Kasumi-1 (cell line): ENCODE measurements around the gene PCNX1.
A peak's percentile ranks its signal among the peaks of the same experiment; 100 is the strongest.

Source experiments
- DNase-seq, 2 experiments: peaks; one replicate each; lab custom pipeline; 2025; lab: John Stamatoyannopoulos, UW

Gene PCNX1

GRCh38 chr14:70957710-70958109, 50.5 kb downstream of the PCNX1 start:
- no peak for DNase-seq

GRCh38 chr14:70962935-70963334, 55.7 kb downstream of the PCNX1 start:
- DNase-seq = no peak

DNA sequence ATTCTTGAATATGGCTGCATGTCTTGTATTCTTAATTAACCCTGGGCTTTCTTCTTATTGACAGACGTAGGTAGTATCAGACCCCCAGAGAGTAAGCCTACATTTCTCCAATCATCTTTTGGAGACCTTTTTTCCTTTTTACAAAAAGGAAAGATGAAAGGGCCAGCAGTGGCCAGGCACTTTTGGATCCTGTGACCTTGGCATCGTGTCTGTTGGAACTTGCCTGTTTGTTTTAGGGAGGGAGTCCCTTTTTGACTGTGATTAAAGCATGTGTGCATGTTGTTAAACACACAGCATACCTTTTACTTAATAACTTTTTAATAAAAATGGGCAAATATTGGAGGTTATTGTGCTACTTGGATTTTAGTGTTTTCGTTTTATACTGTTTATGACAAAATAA, 57.2 kb downstream of the PCNX1 start:
- DNase-seq = no peak

DNA sequence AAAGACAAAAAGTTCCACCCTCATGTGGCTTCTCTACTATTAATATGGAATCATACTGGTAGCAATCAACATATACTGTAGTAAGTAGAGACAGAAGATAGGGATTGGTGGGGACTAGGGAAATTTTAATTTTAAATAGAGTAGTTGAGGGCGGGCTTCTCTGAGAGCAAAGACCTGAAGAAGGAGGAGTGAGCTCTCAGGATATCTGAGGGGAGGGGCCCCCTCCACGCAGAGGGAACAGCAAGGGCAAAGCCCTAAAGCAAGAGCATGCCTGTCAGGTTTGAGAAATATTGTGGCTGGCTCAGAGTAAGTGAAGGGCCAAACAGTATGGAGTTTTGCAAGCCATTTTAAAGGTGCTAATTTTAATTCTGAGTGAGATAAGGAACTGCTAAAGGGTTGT, 64.3 kb downstream of the PCNX1 start:
- no peak for DNase-seq

GRCh38 chr14:70972107-70972976, 65.1 kb downstream of the PCNX1 start:
- peak; percentile 88 to 89 for DNase-seq

DNA sequence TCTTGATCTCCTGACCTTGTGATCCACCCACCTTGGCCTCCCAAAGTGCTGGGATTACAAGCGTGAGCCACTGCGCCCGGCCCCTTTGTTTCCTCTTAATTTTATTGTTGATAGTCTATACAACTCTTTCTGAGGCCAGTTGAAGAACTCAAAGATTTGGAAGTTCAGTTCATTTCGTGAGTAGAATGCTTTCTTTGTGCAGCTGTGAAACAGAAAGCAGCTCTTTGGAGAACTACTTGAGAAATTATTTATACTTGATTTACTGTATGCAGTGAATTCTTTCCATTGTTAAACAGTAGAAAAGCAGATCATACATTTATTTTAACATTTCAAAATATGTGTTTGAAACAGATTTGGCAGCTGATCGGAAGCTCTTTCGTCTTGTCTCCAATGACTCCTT, 69.3 kb downstream of the PCNX1 start:
- DNase-seq = no peak

DNA sequence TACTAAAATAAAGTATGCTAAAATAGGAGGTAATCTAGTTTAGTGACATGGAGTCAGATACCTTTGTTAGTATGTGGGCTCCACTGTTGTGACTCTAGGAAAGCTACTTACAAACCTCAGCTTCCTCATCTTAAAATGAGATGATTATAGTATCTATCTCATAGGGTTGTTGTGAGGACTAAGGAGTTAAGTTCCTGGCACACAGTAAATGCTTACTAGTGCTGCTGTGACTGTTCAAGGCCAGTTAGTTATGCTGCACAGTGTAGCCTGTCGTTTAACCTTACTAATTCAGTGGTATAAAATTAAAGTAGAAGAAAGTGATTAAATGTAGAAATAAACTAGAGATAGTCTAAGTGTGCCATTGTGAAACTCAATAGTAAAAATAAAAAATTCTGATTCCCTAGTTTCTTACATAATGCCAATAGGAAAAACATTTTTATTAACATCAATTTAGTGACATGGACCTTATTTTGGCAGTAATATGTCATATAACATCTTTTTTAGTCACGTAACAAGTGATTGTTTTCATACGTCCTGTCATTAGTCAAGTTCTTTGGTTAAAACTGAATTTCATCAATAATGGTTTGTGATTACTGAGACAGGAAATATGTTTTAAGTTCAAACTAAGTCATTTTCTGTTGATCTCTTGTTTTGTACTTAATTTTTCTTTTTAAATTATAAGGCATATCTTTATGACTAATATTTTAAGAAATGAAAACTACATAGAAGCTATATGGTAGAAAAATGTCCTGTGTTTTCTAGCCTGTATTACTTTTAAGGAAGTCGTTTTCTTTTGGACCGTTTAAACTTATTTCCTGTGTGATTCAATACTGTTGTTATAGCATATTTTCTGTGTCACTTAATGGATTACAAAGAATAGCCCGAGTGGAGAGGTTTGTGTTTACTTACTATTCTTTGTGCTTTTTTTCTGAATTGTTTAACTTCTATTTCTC, 74.0 kb downstream of the PCNX1 start:
- DNase-seq = peak; percentile 62 to 74

GRCh38 chr14:70982200-70982599, 74.9 kb downstream of the PCNX1 start:
- peak; percentile 37 to 45 for DNase-seq

GRCh38 chr14:70987041-70987440, 79.8 kb downstream of the PCNX1 start:
- no peak for DNase-seq

DNA sequence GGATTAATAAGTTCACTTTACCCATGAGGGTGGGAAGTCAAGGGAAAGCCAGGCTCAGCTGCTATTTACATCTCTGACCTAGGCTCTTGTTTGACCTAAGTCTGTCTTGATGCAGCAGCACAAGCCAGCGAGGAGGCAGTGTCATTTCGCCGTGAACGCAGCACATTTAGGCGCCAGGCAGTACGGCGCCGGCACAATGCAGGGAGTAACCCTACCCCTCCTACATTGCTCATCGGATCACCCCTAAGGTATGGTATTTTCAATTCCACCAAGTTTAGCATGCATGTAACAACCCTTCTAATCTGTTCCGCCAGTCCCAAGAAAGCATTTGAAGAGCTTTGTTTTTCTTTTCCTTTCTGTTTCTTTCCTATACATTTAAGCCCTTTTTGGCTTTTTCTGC, 81.2 kb downstream of the PCNX1 start:
- DNase-seq = peak; percentile 20 to 51

DNA sequence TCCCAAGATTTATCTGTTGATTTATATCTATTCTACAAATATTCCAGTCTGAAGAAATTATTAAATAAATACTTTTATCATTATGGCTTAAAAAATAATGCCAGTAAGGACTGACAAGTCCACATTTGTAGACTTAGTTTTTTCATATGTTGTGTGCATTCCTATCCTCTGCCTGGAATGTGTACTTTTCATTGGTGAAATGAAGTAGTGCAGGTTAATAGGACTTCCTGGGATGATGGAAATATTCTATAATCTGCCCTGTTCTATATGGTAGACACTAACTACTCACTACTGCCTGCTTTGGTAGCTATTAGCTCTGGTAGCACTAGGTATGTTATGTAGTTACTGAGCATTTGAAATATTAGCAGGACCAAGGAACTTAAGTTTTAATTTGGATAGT, 86.7 kb downstream of the PCNX1 start:
- DNase-seq = no peak

- no peak for DNase-seq
These were observed 88.0 kb downstream of the PCNX1 start for GRCh38 chr14:70995211-70995610.

- no peak for DNase-seq
These were observed 88.4 kb downstream of the PCNX1 start for GRCh38 chr14:70995671-70996070.

GRCh38 chr14:70999117-70999516, 91.9 kb downstream of the PCNX1 start:
- DNase-seq = peak in 1 of 2 experiments; percentile 34

- DNase-seq = no peak
These were observed 92.8 kb downstream of the PCNX1 start for GRCh38 chr14:71000091-71000490.

DNA sequence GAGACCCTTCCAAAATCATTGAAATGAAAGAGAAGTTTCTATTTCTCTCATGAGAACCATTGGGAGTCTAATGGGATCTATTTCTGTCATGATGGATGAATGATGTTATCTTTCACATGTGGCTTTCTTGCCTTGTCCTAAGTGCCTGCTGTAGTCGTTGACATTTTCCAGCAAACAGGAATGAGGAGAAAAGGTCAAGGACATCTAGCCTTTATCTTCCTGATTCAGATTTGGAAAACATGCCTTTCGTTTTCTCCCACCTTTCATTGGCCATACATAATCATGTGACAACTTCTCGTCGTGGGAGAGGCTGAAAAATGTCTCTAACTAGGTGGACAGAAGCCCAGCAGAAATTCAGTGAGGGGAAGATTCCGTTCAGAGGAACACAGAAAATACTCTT, 94.5 kb downstream of the PCNX1 start:
- DNase-seq = no peak

DNA sequence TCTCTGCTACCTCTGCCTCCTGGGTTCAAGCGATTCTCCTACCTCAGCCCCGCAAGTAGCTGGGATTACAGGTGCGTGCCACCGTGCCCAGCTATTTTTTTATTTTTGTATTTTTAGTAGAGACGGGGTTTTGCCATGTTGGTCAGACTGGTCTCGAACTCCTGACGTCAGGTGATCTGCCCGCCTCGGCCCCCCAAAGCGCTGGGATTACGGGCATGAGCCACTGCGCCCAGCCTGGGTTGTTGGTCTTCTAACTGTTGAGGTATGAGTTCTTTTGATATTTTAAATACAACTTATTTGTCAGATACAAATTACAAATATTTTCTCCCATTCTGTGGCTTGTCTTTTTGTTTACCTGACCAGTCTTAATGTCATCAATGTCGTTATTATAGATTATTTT, 95.9 kb downstream of the PCNX1 start:
- DNase-seq = no peak

DNA sequence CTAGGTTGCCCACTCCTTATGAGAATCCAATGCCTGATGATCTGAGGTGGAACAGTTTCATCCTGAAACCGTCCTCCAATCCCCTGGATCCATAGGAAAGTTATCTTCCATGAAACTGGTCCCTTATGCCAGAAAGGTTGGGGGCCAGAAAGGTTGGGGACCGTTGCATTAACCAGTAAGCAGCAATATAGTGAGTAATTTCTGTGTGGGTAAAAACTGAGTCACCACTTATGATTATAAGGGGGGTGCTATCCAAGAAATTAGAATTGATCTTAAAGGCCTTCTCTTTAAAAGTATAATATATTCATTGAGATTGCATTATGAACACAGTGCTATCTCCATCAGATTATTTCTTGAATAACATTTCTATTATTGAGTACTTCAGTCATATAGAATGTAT, 97.2 kb downstream of the PCNX1 start:
- no peak for DNase-seq

GRCh38 chr14:71005076-71005475, 97.8 kb downstream of the PCNX1 start:
- no peak for DNase-seq

DNA sequence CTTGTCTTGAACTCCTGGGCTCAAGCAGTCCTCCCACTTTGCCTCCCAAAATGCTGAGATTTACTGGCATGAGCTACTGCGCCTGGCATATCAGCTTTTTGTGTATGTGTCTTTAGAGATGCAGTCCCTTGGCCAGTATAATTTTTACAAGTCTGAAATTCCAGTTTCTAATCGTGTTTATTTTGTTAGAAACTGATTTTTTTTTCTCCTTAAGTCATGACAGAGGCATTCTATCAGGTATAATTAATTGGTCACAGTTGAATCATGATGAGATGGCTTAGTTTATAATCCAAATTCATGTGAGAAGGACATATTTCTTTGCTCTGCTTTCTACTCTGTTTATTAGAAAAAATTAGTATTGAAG, 98.9 kb downstream of the PCNX1 start:
- no peak for DNase-seq

GRCh38 chr14:71011479-71011878, 104.2 kb downstream of the PCNX1 start:
- DNase-seq = peak; percentile 16 to 37

DNA sequence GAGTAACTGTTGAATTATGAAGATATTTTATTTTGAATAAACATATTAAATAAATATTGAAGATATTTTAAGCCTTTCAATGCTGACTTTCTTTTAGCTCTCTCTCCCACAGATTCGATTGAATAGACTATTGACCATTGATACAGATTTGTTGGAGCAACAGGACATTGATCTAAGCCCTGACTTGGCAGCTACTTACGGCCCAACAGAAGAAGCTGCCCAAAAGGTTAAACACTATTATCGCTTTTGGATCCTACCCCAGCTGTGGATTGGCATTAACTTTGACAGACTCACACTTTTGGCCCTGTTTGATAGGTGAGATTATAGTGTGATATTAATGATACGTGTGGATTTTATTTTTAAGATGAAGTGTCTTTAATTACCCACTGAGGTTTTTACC, 105.6 kb downstream of the PCNX1 start:
- no peak for DNase-seq
